GM12801 (cell line): ENCODE data around the gene SPACA1.

ENCODE experiments used
- TF ChIP-seq, protein P1 (sequence below): IDR thresholded peaks from one replicate; pipeline ENCODE4 v1.5.1; 2011; ENCODE audit warnings: control low read depth; ENCODE audit not compliant: insufficient read length; ENCODE audit errors: extremely low read depth

SPACA1 gene

DNA sequence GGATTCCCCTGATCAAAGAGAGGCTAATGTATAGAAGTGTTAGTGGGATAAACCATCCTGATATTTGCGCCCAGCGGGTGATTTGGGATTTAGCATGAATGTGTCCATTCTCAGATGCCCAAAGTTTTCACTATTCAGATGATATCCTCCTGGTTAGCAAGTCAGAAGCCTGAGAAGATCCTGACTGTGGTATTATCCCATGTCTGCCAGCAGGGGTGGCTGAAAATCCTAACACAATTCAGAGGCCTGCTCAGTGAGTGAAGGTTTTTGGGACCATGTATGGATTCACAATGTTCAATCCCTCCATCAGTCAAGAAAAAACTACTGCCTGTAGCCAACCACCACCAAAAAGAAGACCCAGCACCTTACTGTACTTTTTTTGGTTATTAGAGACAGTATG is 34.1 kb upstream of the SPACA1 start:
- TF ChIP-seq, protein P1, sequence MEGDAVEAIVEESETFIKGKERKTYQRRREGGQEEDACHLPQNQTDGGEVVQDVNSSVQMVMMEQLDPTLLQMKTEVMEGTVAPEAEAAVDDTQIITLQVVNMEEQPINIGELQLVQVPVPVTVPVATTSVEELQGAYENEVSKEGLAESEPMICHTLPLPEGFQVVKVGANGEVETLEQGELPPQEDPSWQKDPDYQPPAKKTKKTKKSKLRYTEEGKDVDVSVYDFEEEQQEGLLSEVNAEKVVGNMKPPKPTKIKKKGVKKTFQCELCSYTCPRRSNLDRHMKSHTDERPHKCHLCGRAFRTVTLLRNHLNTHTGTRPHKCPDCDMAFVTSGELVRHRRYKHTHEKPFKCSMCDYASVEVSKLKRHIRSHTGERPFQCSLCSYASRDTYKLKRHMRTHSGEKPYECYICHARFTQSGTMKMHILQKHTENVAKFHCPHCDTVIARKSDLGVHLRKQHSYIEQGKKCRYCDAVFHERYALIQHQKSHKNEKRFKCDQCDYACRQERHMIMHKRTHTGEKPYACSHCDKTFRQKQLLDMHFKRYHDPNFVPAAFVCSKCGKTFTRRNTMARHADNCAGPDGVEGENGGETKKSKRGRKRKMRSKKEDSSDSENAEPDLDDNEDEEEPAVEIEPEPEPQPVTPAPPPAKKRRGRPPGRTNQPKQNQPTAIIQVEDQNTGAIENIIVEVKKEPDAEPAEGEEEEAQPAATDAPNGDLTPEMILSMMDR = no peak

- TF ChIP-seq, protein P1 = no peak
These were observed 27.2 kb upstream of the SPACA1 start for GRCh38 chr6:88020439-88020838.

DNA sequence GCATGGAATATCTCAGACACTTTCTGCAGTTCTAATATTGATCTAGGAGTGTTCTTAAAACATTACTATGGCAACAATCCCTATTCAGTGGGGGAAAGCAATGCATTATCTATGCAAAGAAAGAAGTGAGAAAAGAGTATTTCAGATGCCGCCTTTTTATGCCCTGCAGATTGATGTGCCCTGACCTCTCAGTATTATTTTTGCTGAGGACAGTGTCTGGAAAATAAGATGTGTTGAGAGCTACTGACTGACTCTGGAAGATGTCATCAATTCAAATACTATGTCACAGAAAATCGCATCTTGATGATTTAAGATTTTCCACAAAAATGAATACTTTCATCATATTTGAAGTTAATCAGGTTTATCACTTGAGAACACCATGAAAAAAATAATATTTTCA is 22.9 kb upstream of the SPACA1 start:
- TF ChIP-seq, protein P1 = no peak

DNA sequence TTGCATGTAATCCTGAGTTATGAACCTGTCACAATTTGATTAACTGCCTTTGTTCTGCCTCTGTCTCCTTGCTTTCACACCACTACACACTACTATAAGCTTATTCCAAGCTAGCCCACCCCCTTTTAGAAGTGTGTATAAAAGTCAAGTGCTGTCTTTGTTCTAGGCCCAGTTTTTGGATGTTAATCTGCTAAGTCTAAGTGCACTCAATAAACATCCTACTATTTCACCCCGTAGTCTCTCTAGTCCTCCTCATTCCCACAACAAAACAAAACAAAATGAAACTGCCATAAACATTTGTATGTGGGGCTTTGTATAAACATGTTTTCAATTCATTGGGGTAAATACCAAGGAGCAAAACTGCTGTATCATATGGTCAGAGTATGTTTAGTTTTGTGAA is 16.1 kb upstream of the SPACA1 start:
- TF ChIP-seq, protein P1 = no peak

DNA sequence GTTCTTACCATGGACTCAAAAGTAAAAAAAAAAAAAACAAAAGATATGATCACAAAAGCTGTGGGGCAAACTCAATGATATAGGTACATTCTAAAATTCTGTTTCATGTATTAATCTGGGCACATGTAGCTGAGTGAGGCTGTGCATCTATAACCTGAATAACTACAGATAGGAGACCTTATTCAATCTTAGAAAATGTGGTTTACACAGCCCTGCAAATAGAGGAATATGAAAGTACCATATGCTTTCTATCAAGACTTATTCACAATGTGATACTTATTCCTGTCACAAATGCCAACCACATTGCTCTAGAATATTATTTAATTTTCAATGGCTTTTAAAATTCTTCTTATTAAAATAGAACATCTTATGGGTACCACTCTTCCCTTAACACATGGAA is 3.1 kb upstream of the SPACA1 start:
- TF ChIP-seq, protein P1 = no peak

- TF ChIP-seq, protein P1 = no peak
These were observed 2.0 kb upstream of the SPACA1 start for GRCh38 chr6:88045521-88046136.

- TF ChIP-seq, protein P1 = no peak
These were observed 937 bp downstream of the SPACA1 start for GRCh38 chr6:88048578-88048977.
